Activated CD4-positive, alpha-beta memory T cell treated with anti-CD3 and anti-CD28 coated beads, Interleukin-2, amount 10 ng/mL, durations not matched to agents 7 days and 5 days (primary cell): ENCODE results near the gene RAB40C. TPM values are rescaled to one million over a fixed set of nuclear protein-coding genes. Genes with fewer than 3 reads are reported as not detected.

ENCODE experiments used
- CTCF ChIA-PET: fragments of 350-600 bp; sonication (Branson Sonifier 250); formaldehyde crosslinking; loops from one replicate; lab custom pipeline; 2021; ENCODE audit warnings: antibody characterized with exemption, inconsistent platforms; lab: Charles Lee
- POLR2A ChIA-PET: fragments of 350-600 bp; sonication (Branson Sonifier 250); formaldehyde crosslinking; loops from one replicate; lab custom pipeline; 2021; ENCODE audit warnings: antibody characterized with exemption; lab: Charles Lee
- DNase-seq: peaks from one replicate; pipeline ENCODE4 v3.0.0-alpha.2; 2020
- H3K27ac Mint-ChIP-seq: one replicate; pipeline ENCODE4 v1.8.0; 2021; ENCODE audit warnings: mild to moderate bottlenecking, mixed read lengths
- H3K27me3 Mint-ChIP-seq: one replicate; pipeline ENCODE4 v1.8.0; 2021; ENCODE audit warnings: mixed read lengths
- H3K36me3 Mint-ChIP-seq: one replicate; pipeline ENCODE4 v1.8.0; 2021; ENCODE audit warnings: low read depth, mixed read lengths
- H3K4me1 Mint-ChIP-seq: one replicate; pipeline ENCODE4 v1.8.0; 2021; ENCODE audit warnings: mixed read lengths
- H3K4me3 Mint-ChIP-seq: one replicate; pipeline ENCODE4 v1.8.0; 2021; ENCODE audit warnings: mild to moderate bottlenecking, mixed read lengths
- H3K9me3 Mint-ChIP-seq: one replicate; pipeline ENCODE4 v1.8.0; 2021; ENCODE audit warnings: mixed read lengths
- total RNA-seq, 2 experiments: library from RNA; stranded (reverse); gene quantifications; one replicate each; pipeline ENCODE4 v1.2.3, GENCODE V29; 2021

RAB40C gene
- total RNA-seq, 2 experiments from 2014 or later: 12.2 to 14.2 TPM

- H3K27ac Mint-ChIP-seq: no peak within 1 kb of the TSS
These were observed 51.7 kb downstream of the RAB40C start, which contains the start of gene MCRIP2 for GRCh38 chr16:641326-642188. TSS of gene MCRIP2 (plus strand) at chr16:641828. CDS start at chr16:641992, 164 bp downstream.

GRCh38 chr16:642189-643049 lies 52.6 kb downstream of the RAB40C start:
- POLR2A ChIA-PET: interaction anchor here (0.6 to 1.6 kb wide), 4 partner anchors 9 to 55 kb away, joined by 3 to 5 read pairs (median 4); no protein-coding TSS in a partner anchor
- H3K4me3 Mint-ChIP-seq: peak overlapping the region; percentile 67
- H3K36me3 Mint-ChIP-seq: no peaks in the 10 kb centered on the region
- H3K27ac Mint-ChIP-seq: no peak overlapping the region
- H3K9me3 Mint-ChIP-seq: no peaks in the 10 kb centered on the region
- CTCF ChIA-PET: interaction anchor here (0.6 kb wide), 1 partner anchor 12 kb away, joined by 5 read pairs; no protein-coding TSS in a partner anchor
- no peaks in the 10 kb centered on the region for H3K27me3 Mint-ChIP-seq
- H3K4me1 Mint-ChIP-seq: peaks cover 18% of the 10 kb centered on the region
- DNase-seq: peak; percentile 35

More at GRCh38 chr16:641326-642188, 51.7 kb downstream of the RAB40C start, which contains the start of gene MCRIP2:
- H3K9me3 Mint-ChIP-seq: no peaks in the 10 kb centered on the region
- peaks cover 2% of the 10 kb centered on the region for H3K36me3 Mint-ChIP-seq
- POLR2A ChIA-PET: interaction anchor here (1.0 to 1.6 kb wide), 3 partner anchors 10 to 54 kb away, joined by 4 to 5 read pairs (median 4); no protein-coding TSS in a partner anchor
- peak; percentile 77 for DNase-seq
- CTCF ChIA-PET: interaction anchor here (0.6 kb wide), 1 partner anchor 13 kb away, joined by 5 read pairs; no protein-coding TSS in a partner anchor
- H3K4me1 Mint-ChIP-seq: peaks cover 15% of the 10 kb centered on the region
- H3K4me3 Mint-ChIP-seq: peak within 1 kb of the TSS; percentile 67
- no peaks in the 10 kb centered on the region for H3K27me3 Mint-ChIP-seq

GRCh38 chr16:643050-643368 lies 53.1 kb downstream of the RAB40C start:
- POLR2A ChIA-PET: interaction anchor here (0.6 to 1.6 kb wide), 2 partner anchors 52 to 55 kb away, joined by 3 to 5 read pairs; no protein-coding TSS in a partner anchor
- CTCF ChIA-PET: no interaction called here
- Mint-ChIP-seq H3K27me3 (no peaks in the 10 kb centered on the region), H3K36me3 (no peaks in the 10 kb centered on the region), H3K9me3 (no peaks in the 10 kb centered on the region), H3K4me1 (peaks cover 21% of the 10 kb centered on the region), H3K4me3 (peak overlapping the region; percentile 67), H3K27ac (no peak overlapping the region)
- no peak for DNase-seq

GRCh38 chr16:644556-644955 lies 54.7 kb downstream of the RAB40C start:
- no peaks in the 10 kb centered on the region for H3K36me3 Mint-ChIP-seq
- ChIA-PET POLR2A (no interaction called here), CTCF (no interaction called here)
- H3K4me1 Mint-ChIP-seq: peaks cover 26% of the 10 kb centered on the region
- no peak for DNase-seq
- H3K27ac Mint-ChIP-seq: no peak overlapping the region
- no peaks in the 10 kb centered on the region for H3K9me3 Mint-ChIP-seq
- H3K27me3 Mint-ChIP-seq: no peaks in the 10 kb centered on the region
- no peak overlapping the region for H3K4me3 Mint-ChIP-seq

- no peak overlapping the region for H3K4me3 Mint-ChIP-seq
- POLR2A ChIA-PET: no interaction called here
- no peak for DNase-seq
- no peaks in the 10 kb centered on the region for H3K36me3 Mint-ChIP-seq
- no peaks in the 10 kb centered on the region for H3K27me3 Mint-ChIP-seq
- no peak overlapping the region for H3K27ac Mint-ChIP-seq
- peaks cover 33% of the 10 kb centered on the region for H3K4me1 Mint-ChIP-seq
- H3K9me3 Mint-ChIP-seq: no peaks in the 10 kb centered on the region
- CTCF ChIA-PET: no interaction called here
These were observed 56.2 kb downstream of the RAB40C start for GRCh38 chr16:645852-646678.

- H3K27me3 Mint-ChIP-seq: no peaks in the 10 kb centered on the region
- H3K4me3 Mint-ChIP-seq: no peak overlapping the region
- H3K9me3 Mint-ChIP-seq: no peaks in the 10 kb centered on the region
- H3K27ac Mint-ChIP-seq: no peak overlapping the region
- ChIA-PET CTCF (no interaction called here), POLR2A (no interaction called here)
- no peaks in the 10 kb centered on the region for H3K36me3 Mint-ChIP-seq
- peaks cover 33% of the 10 kb centered on the region for H3K4me1 Mint-ChIP-seq
- no peak for DNase-seq
These were observed 56.9 kb downstream of the RAB40C start for GRCh38 chr16:646679-647172.

- Mint-ChIP-seq H3K36me3 (no peaks in the 10 kb centered on the region), H3K27ac (no peak overlapping the region), H3K27me3 (no peaks in the 10 kb centered on the region), H3K4me3 (no peak overlapping the region), H3K4me1 (peaks cover 33% of the 10 kb centered on the region), H3K9me3 (no peaks in the 10 kb centered on the region)
- POLR2A ChIA-PET: interaction anchor here (0.7 to 3.0 kb wide), 4 partner anchors 9 to 32 kb away, joined by 3 to 18 read pairs (median 6); partner anchors contain the start of genes METTL26 and RHOT2
- CTCF ChIA-PET: interaction anchor here (0.8 to 1.4 kb wide), 5 partner anchors 9 to 59 kb away, joined by 3 to 9 read pairs (median 4); partner anchors contain the start of genes METTL26, RHBDL1 and STUB1
- no peak for DNase-seq
These were observed 57.5 kb downstream of the RAB40C start for GRCh38 chr16:647173-647902.

- H3K4me3 Mint-ChIP-seq: peak overlapping the region; percentile 74
- POLR2A ChIA-PET: interaction anchor here (0.7 to 3.0 kb wide), 6 partner anchors 10 to 31 kb away, joined by 3 to 18 read pairs (median 6); partner anchors contain the start of genes METTL26, RHBDL1 and RHOT2
These were observed 58.4 kb downstream of the RAB40C start for GRCh38 chr16:648071-648780.

GRCh38 chr16:648781-649589 lies 59.1 kb downstream of the RAB40C start, which contains the start of gene WDR90:
TSS of gene WDR90 (plus strand) at chr16:649365. CDS start at chr16:649417, 52 bp downstream.
- Mint-ChIP-seq H3K27me3 (no peaks in the 10 kb centered on the region), H3K9me3 (no peaks in the 10 kb centered on the region), H3K4me3 (peak within 1 kb of the TSS; percentile 75), H3K4me1 (peaks cover 28% of the 10 kb centered on the region), H3K27ac (peak within 1 kb of the TSS; percentile 64), H3K36me3 (no peaks in the 10 kb centered on the region)
- ChIA-PET CTCF (interaction anchor here (0.8 to 1.4 kb wide), 8 partner anchors 8 to 60 kb away, joined by 3 to 9 read pairs (median 3); partner anchors contain the start of genes METTL26, RHOT2 and STUB1), POLR2A (interaction anchor here (0.8 to 3.0 kb wide), 12 partner anchors 11 to 298 kb away, joined by 3 to 18 read pairs (median 4); partner anchors contain the start of genes CAPN15, METTL26, RHBDL1 and RHOT2)
- peak; percentile 95 for DNase-seq

More at GRCh38 chr16:648071-648780, 58.4 kb downstream of the RAB40C start:
- DNase-seq: peak; percentile 57
- H3K36me3 Mint-ChIP-seq: no peaks in the 10 kb centered on the region
- H3K27ac Mint-ChIP-seq: peak overlapping the region; percentile 64
- no peaks in the 10 kb centered on the region for H3K9me3 Mint-ChIP-seq
- peaks cover 29% of the 10 kb centered on the region for H3K4me1 Mint-ChIP-seq
- H3K27me3 Mint-ChIP-seq: no peaks in the 10 kb centered on the region
- CTCF ChIA-PET: interaction anchor here (0.8 to 1.4 kb wide), 7 partner anchors 9 to 59 kb away, joined by 3 to 9 read pairs (median 3); partner anchors contain the start of genes METTL26, RHBDL1, RHOT2 and STUB1

GRCh38 chr16:649631-650030 lies 59.8 kb downstream of the RAB40C start:
- Mint-ChIP-seq H3K27me3 (no peaks in the 10 kb centered on the region), H3K36me3 (no peaks in the 10 kb centered on the region), H3K27ac (peak overlapping the region; percentile 16), H3K4me1 (peaks cover 23% of the 10 kb centered on the region), H3K9me3 (no peaks in the 10 kb centered on the region), H3K4me3 (peak overlapping the region; percentile 75)
- ChIA-PET POLR2A (interaction anchor here (0.8 to 3.0 kb wide), 12 partner anchors 11 to 298 kb away, joined by 3 to 18 read pairs (median 4); partner anchors contain the start of genes CAPN15, JMJD8, METTL26 and RHBDL1), CTCF (interaction anchor here (0.8 to 1.0 kb wide), 3 partner anchors 11 to 18 kb away, joined by 3 read pairs; partner anchors contain the start of genes METTL26 and RHOT2)
- DNase-seq: peak; percentile 26
